Activated CD4-positive, CD25-positive, alpha-beta regulatory T cell treated with anti-CD3 and anti-CD28 coated beads, Interleukin-2, amount 50 U/mL, for 16 hours (primary cell): ENCODE measurements around the gene EPB41L1.
"Not testable (repeated sequence)": the region's sequence is repeated elsewhere in the genome, so short reads cannot be mapped to it uniquely, and the experiment has no call there.

Experiments
- DNase-seq: peaks from one replicate; pipeline ENCODE4 v3.0.0-alpha.2; 2020; ENCODE audit warnings: low read depth, low spot score

EPB41L1 gene

GRCh38 chr20:36125097-36125496 is 29.4 kb upstream of the EPB41L1 start:
- no peak for DNase-seq

DNA sequence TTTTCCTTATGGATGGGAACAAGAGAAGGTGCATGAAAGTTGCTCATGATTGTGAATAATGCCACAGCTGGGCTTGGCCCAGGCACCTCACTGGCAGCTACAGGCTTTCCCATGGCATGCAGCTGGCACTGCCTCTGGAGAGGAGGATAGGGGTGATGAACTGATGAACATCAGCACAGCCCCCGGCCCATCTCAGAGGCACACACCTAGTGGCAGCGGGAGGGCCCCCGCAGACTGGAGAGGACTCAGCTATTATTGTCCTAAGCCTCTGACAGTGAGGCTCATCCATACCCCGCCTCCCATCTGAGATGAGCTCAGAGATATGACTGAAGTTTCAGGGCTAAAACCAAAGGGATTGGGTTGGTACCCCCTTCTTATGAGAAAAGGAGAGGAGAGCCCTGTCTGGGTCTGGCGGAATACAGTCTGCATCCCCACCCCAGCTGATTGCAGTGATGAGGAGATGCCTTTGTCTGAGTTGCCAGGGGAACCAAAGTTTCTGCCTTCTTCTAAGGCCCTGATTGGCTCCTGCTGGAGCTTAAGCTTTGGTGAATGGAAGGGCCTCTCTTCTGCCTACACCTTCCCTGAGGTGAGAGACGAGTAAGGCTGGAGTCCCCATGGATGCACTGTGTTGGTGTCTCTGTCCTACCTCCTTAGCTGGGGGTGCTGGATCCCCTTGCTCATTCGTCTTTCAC is 27.6 kb upstream of the EPB41L1 start:
- DNase-seq: no peak

DNA sequence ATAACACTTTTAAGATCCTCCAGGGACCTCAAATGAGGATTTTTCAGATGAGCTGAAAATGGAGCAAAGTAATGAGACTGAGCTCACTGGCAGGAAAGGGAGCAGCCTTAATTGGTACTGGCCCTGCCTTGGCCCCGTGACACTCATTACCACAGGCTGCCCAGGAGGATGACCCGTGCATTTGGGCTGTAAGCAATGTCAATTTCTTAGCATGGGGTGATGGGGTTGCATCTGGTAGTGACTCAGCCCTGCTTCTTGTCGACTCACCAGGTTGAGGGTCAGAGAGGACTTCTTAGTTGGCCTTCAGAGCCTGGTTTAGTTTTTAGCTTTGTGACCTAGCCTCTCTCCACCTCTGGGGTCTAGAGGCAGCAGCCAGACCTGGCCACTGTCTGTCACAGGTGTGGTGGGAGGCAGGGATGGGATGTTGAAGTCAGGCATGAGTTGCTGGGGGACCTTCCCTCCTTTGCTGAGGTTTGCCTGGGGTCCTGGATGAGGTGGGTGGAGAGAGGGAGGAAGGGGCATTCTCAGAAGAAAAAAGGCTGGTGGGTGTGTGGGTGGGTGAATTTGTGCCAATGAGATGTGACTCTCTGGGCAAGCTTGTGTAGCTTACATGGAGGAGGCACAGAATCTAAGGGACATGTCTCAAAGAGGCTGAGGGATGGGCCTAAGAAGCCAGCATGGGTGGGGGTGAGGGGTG is 25.9 kb upstream of the EPB41L1 start:
- DNase-seq: no peak

GRCh38 chr20:36129160-36129543 is 25.4 kb upstream of the EPB41L1 start:
- no peak for DNase-seq

- no peak for DNase-seq
These were observed 24.1 kb upstream of the EPB41L1 start for GRCh38 chr20:36130390-36130789.

GRCh38 chr20:36132802-36133211 is 21.7 kb upstream of the EPB41L1 start:
- no peak for DNase-seq

- DNase-seq: no peak
These were observed 20.7 kb upstream of the EPB41L1 start for GRCh38 chr20:36133821-36134220.

DNA sequence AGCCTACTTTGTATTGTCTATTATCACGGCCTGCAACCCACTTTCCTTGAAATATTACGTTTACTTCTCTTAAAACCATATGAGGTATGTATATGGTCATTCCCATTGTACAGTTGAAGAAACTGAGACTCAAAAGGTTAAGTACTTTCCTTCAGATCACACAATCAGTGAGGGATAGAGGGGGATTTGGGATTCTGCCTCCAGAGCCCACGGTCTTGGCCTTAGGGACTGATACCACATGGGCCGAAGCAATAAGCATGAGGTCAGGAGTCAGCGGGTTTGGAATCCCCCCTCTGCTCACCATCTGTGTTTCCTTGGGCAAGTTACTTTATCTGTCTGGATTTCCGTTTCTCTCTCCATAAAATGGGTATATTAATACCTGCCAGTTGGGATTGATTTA is 19.4 kb upstream of the EPB41L1 start:
- no peak for DNase-seq

DNA sequence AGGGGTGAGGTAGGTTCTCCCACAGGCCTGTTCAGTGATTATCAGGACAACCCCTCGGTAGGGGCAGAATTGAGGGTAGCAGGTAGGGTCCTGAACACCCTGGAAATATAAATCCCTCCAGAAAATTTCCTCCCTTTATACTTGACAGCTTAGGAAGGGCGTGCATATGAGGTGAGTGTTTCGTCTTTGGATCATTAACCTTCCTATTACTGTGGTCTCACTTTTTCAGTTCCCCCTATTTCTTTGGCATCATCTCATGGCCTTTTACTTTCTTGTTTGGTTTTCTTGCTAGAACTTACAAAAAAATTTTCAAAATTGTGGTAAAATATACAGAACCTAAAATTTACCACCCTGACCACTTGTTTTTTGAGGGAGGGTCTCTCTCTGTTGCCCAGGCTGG is 18.7 kb upstream of the EPB41L1 start:
- no peak for DNase-seq

DNA sequence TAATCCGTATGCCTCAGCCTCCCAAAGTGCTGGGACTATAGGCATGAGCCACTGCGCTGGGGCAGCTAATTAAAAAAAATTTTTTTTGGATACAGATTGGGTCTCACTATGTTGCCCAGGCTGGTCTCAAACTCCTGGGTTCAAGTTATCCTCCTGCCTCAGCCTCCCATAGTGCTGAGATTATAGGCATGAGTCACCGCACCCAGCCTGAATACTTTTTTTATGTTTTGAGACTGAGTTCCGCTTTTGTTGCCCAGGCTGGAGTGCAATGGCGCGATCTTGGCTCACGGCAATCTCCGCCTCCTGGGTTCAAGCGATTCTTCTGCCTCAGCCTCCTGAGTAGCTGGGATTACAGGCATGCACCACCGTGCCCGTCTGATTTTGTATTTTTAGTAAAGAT is 17.2 kb upstream of the EPB41L1 start:
- not testable (repeated sequence) for DNase-seq

DNA sequence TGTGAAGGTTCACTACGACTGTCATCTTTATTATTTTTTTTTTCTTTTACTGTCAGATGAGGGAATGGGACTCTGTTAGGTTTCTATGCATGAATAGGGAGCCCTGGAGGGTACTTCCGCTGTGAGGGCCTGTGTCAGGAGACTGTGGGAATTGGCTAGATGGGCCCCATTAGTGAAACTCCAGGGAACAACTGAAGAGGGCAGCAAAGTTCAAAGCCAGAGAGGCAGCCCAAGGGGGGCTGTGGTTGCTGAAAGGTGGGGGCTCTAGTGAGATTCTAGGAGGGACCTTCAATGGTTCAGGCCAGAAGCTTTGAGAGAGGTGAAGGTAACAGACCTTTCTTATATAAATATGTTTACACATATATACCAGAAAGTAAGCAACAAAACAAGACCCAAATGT is 13.2 kb upstream of the EPB41L1 start:
- no peak for DNase-seq

- no peak for DNase-seq
These were observed 10.2 kb upstream of the EPB41L1 start for GRCh38 chr20:36144336-36144735.

- DNase-seq: no peak
These were observed 8.4 kb upstream of the EPB41L1 start for GRCh38 chr20:36145877-36146707.

DNA sequence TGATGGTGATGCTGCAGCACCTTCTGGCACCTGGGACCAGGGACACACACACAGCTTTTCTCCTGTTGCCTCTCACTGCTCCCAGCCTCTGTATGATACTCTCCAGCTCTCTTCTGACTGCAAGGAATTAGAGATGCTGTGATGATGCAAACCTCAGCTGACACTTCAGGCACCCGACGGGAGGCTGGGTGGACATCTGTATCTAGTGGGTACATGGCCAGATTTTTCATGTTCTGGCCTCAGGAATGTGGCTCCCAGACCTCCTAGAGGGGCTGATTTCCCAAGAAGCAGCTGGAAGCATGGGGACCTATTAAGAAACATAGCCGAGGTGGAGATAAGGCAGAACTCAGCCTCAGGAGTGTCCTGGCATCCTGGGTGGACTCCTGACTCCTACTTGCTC is 6.8 kb upstream of the EPB41L1 start:
- DNase-seq: no peak

- DNase-seq: no peak
These were observed 6.1 kb upstream of the EPB41L1 start for GRCh38 chr20:36148439-36148838.

- no peak for DNase-seq
These were observed 5.5 kb upstream of the EPB41L1 start for GRCh38 chr20:36149012-36149411.

DNA sequence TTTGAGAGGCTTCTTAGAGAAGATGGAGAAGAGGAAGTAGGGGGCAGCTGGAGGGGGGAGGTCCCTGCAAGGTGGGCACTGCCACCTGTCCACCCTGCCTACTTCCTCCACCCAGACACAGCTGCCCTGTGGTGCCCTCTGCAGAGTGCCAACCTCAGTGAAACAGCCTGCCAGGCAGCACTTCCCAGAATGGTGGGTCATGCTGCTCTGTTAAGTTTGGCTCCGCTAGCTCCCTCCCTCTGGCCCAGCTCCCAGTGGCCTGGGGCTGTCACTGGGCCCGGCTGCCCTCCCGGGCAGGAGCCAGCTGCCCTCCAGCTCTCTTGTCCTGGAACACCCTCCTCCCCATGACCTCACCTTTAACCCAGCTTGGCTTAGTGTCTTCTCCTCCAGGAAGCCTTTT is 5.1 kb upstream of the EPB41L1 start:
- DNase-seq: no peak

DNA sequence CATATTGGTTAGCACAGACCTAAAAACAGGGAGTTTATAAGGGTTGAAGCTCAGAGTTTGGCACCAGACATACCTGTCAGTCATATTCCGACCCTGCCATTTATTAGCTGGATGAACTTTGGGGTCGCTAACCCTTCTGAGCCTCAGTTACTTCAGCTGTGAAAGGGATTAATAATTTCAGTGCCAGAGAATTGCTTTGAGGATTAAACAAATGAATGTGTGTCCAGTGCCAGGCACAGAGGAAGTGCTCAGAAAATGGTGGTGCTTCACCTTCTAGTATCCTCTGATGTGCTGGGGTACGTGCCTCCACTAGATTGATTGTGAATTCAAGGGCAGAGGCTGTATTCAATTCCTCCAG is 4.1 kb upstream of the EPB41L1 start:
- no peak for DNase-seq

DNA sequence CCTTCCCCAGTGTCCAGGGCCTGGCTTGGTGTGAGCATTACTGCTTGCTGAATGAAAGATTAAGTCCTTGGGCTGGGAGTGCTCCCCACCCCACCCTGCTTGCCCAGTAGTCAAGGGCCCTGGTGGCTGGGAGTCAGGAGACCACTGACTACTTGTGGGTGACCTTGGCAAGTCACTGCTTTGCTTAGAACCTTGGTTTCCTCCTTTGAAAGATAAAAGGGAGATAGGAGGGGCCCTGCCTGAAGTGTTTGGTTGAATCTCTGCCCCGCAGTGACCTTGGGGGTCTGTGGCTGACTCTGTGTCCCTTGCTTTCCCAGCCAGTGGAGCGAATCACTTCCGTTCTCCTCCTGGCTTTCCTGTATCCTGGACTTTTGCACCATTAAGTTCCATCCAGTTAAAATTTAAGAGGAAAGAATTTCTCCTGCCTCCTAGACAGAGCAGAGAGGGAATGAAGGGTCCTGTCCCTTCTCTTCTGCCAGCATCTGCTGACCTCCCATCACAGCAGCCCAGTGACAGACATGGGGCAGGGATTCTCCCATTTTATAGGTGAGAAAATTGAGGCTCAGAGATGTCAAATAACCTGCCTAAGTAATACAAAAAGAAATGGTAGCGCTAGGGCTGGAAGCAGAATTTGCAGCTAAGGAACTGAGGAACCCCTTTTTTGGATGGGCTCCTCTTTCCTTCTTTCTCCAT is 3.5 kb upstream of the EPB41L1 start:
- no peak for DNase-seq

DNA sequence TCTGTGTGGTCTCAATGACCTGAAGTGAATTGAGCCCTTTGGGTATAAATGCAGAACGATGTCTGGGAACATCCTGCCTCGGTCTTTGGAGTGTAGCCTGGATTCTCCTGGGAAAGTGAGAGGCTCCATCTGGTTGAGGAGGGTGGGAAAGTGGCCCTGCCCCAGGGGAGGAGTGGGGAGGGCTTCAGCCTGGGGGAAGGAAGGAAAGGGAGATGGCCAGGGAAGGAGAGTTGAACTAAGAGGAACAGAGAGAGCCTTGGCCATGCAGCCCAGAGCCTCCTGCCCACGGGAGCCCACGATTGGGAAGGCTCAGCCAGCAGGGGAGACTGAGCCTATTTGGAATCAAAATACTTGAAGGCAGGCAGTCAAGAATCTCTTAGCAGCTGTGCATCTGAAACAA is 2.3 kb upstream of the EPB41L1 start:
- no peak for DNase-seq

- DNase-seq: no peak
These were observed 1.3 kb upstream of the EPB41L1 start for GRCh38 chr20:36153204-36153603.
